ENCODE measurements around the gene INSM1.
"Not testable (repeated sequence)": the region's sequence is repeated elsewhere in the genome, so short reads cannot be mapped to it uniquely, and the experiment has no call there.

Gene INSM1

GRCh38 chr20:20367575-20368417 lies at the start of gene INSM1:
INSM1 (plus strand) TSS chr20:20368104; CDS start chr20:20368268, 164 bp downstream.
- peak; percentile 93 for DNase-seq

DNA sequence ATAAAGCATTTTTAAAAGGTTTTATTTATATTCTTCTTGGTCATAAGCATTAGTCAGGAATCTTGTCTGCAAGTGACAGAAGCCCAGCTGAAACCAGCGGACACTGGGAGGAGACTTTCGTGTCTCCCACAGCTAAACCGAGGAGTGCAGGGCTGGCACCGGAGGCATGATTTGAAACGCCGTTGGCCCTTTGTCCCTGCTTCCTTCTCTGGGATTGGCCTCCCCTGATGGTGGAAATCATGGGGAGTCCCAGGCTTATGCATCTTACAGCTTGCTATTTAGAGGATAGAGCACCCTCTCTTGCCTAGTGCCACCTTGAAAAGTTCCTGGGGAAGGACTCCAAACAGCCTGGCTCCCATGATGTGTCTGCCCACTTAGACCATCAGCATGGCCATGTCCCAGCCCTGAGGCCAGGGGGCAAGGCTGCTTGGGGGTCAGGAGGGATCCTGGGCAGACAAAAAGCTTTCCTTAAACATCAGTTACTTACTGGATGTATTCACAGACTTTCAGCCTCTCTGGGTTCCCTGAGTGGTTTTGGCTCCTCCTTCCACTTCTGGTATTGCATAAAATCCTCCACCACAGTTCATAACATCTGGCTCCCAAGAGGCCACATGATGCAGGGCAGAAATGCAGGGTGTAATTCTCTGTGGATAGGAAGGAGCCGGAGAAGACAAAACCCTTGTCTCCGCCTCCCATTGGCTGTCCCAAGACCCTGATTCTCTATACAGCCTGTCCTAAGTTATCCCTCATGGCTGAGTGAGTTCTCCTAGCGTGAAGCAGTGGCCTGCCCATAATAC lies 49.3 kb upstream of the INSM1 start:
- no peak for DNase-seq

GRCh38 chr20:20321134-20321533 lies 46.8 kb upstream of the INSM1 start:
- no peak for DNase-seq

DNA sequence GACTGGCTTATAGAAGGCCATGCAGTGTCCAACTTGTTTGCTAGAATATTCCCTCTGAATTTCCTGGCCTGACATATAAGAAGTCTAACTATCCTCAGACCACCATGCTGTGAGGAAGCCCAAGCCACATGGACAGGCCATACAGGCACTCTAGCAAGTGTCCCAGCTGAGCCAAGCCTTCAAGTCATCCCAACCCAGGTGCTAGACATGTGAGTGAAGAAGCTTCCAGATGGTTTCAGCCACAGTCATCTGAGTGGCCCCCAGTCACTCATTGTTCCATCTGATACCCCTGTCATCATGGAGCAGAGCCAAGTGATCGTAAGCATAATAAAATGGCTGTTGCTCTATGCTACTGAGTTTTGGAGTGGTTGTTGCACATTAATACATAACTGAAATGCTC lies 46.0 kb upstream of the INSM1 start:
- no peak for DNase-seq

DNA sequence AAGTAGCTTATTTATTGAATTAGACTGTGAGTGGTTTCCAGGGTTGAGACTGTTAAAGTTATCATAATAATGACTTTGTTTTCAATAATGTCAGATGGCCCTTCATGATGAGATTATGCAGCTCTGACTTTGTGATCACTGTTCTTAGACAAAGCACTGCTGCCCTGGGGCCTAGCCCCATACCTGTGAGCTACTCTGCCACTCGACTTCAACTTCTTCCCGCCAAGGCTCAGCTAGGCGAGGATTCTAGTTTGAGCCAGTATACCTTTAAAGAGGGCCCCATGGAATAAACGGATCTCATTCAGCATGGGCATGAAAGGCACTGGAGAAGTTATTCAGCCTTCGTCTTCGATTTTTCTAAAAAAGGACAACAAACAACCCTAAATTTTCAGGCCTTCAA lies 45.0 kb upstream of the INSM1 start:
- no peak for DNase-seq

GRCh38 chr20:20327746-20328145 lies 40.2 kb upstream of the INSM1 start:
- DNase-seq, result no peak

DNA sequence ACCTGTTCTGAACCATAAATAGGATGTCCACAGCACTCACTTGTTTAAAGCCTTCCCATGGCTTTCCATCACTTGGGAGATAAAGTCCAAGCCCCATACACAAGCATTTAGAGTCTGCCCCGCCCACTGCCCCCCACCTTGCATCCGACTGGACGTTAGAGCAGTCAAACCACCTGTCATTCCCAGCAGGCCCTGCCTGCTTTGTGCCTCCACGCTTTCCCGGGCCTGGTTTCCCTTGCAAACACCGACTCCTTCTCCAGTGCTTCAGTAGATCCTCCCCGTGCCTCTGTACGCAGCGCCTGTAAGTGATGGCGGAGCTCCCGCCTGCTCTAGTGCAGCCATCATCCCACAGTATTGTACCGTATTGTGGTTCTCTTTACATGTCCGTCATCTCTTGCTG lies 38.3 kb upstream of the INSM1 start:
- no peak for DNase-seq

DNA sequence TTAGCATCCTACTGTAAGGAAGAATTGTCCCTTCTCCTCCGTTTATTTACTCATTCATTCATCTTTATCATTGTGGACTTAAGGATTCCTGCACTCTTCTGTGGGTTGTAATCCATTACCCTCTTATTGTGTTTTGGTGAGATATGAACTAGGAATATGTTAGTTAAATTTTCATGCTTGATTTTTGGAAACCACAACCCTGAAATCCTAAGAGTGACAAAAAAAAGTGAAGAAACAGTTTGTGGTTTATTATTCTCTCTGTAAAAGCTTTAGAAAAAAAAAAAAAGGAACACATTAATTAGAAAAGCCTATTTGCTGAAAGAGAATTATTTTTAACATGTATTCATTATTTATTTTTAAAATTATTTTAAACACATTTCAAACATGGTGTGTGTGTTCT lies 36.7 kb upstream of the INSM1 start:
- DNase-seq, result no peak

DNA sequence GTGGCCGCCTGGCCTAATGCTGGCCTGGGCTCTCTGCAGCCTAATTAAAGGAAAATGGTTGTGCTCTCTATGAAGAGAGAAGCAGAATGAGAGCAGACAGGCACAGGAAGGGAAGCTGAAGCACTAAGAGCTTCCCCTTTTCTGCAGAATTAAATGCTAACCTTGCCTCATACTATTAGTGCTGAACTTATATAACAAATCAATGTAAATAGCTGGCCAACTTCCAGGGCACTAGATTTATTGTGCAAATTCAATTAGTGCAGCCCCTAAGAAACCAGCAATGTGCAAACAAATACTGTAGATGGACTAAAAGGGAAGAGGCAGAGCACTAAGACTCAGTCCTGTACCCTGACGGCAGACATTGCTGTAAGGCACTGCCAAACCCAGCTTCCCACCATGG lies 36.1 kb upstream of the INSM1 start:
- DNase-seq, result no peak

GRCh38 chr20:20333866-20334265 lies 34.0 kb upstream of the INSM1 start:
- DNase-seq, result no peak

DNA sequence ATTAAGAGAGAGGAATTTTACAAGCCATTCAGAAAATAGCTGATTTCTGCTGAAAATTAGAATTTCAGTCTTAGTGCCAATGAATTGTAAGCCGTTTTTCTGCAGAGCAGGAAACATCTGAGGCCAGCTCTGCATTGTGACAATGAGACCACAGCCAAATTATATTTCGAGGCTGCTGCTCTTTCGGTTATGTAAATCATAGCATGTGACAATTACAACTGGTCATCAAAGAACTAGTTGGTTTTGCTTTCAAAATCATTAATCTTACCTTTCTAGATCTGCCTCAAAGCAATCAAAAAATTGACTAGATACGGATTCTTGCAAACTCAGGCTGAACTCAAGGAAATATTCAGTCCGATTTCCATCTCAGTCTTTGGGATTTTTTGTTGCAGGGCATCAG lies 33.4 kb upstream of the INSM1 start:
- DNase-seq, result no peak

DNA sequence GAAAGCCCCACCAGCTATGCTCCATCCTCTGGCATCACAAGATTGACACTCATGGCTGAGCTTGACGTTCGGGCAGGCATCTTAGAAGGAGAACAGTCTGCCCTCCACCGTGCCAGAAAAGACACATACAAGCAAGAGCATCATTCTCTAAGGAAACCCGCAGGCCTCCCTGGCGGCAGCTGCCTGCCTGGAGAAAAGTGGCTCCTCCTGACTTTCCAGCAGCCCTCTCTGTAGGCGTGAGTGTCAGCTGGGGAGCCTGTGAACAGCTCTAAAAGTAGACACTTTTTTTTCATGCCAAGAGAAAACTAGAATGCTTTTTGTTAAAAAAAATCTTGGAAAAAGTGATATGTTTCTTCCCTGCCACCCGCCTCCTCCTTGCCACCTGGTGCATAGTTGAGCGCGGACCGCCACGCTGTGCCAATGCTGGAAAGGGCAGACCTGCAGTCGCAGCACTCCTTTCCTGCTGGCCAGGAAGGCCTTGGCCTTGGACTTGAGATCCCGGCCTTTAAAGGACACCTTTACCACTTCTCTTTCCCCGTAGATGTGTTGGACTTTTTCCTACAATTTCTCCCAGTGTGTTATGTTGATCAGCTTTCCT lies 29.7 kb upstream of the INSM1 start:
- DNase-seq, result no peak

- DNase-seq, result no peak
Observed at GRCh38 chr20:20340443-20340842, 27.5 kb upstream of the INSM1 start.

GRCh38 chr20:20341371-20341770 lies 26.5 kb upstream of the INSM1 start:
- DNase-seq, result no peak

DNA sequence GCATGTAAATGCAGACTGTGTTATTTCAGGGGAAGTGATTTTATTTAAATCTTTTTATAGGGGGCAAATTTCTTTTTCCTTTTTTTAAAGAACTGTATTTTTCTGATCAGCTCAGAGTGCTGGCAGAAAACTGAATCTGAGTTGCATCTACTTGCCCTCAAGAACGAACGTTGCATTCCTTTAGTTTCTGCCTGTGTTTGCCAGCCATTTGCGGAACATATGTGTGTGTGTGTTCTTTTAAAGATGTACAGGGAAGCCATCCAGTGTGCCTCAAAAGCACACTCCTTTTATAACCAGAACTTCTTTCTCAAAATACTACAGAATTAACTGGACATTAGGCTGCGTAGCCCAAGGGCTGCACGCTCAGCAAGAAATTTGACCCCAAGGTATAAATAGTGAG lies 25.8 kb upstream of the INSM1 start:
- DNase-seq, result no peak

DNA sequence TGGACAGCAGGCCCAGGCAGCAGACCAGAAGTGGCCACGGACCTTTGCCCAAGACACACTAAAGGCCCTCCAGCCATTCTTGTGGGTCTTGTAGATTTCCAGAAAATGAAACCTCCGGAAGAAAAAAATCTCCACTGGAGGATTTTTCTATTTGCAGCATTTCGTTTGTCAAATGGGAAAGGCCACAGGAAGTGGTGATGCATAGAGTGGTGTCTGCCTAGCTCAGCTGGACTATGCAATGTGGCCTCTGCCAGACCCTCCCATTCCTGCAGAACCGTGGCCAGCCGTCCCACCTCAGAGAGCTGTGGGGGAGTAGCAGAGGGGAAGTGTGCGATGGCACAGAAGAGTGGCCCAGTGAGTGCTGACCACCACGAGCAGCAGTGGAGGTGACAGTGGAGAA lies 24.0 kb upstream of the INSM1 start:
- DNase-seq, result no peak

- no peak for DNase-seq
Observed at GRCh38 chr20:20344476-20344875, 23.4 kb upstream of the INSM1 start.

DNA sequence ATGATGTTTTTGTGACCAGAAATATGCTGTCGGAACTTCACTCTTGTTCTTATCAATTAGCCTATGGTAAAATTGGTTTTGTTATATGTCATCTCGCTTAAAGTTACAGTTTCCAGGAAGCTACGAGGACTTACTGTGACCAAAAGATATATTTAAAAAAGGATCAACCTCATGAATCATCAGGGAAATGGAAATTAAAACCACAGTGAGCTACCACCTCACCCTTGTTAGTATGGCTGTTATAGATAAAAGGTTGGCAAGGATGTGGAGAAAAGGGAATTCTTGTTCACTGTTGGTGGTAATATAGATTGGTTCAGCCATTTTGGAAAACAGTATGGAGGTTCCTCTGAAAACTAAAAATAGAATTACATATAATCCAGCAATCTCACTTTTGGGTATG lies 14.3 kb upstream of the INSM1 start:
- no peak for DNase-seq

DNA sequence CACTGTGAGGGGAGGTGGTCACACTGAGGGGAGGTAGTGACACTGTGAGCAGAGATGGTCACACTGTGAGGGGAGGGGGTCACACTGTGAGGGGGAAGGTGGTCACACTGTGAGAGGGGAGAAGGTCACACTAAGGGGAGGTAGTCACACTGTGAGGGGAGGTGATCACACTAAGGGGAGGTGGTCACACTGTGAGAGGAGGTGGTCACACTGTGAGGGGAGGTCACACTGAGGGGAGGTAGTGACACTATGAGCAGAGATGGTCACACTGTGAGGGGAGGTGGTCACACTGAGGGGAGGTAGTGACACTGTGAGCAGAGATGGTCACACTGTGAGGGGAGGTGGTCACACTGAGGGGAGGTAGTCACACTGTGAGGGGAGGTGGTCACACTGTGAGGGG lies 12.4 kb upstream of the INSM1 start:
- not testable (repeated sequence) for DNase-seq

DNA sequence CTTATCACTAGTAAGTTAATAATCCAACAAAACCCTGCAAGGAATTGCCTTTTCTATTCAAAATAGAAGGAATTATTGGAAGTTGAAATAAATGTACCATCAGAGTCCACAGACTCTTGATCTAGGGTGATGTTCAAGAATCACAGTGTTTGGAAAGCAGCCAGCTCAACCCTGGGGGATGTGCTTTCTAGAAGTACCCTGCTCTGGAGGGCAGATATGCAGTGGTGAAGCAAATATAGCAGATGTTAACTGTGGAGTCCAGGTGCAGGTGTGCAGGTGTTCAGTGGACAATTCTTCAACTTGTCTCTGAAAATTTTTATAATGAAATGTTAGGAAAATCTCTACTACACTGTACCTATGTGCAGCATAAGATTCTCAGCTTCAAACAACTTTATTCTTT lies 9.1 kb upstream of the INSM1 start:
- DNase-seq, result peak; percentile 68

- no peak for DNase-seq
Observed at GRCh38 chr20:20359628-20360027, 8.3 kb upstream of the INSM1 start.

- peak; percentile 86 for DNase-seq
Observed at GRCh38 chr20:20360464-20360863, 7.4 kb upstream of the INSM1 start.

GRCh38 chr20:20362774-20363433 lies 5.0 kb upstream of the INSM1 start:
- peak; percentile 97 for DNase-seq
